ENCODE measurements around the gene PCDH19. TPM values are rescaled to one million over a fixed set of nuclear protein-coding genes. Genes with fewer than 3 reads are reported as not detected.
A peak's percentile ranks its signal among the peaks of the same experiment; 100 is the strongest.

PCDH19 gene
- total and polyA plus RNA-seq, 12 donors, result 0.15 to 1.8 (median 0.63) TPM

DNA sequence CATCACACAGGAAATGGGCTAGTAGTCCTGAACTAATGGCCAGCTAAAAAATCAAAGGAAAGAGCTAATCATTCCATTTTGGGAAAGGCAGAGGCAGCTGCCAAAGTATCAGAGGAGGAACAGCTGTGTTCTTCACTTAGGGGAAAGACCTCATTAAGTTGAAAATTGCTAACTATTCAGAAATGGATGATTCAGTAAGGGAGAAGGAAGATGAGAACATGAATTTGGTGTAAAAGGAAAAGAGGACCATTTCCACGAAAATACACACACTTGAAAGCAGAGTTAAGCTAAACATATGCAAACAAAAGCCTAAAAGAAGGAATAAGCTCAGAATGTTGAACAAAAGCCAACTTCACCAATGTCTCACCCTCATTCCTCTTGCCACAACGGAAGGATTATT is 90.4 kb downstream of the PCDH19 start:
- 39 to 49% methylated on average over 2 of the region's 2 CpGs for WGBS, 2 donors
- intact Hi-C loops (cut with DNase I), result no loop called here
- TF ChIP-seq, protein P1, sequence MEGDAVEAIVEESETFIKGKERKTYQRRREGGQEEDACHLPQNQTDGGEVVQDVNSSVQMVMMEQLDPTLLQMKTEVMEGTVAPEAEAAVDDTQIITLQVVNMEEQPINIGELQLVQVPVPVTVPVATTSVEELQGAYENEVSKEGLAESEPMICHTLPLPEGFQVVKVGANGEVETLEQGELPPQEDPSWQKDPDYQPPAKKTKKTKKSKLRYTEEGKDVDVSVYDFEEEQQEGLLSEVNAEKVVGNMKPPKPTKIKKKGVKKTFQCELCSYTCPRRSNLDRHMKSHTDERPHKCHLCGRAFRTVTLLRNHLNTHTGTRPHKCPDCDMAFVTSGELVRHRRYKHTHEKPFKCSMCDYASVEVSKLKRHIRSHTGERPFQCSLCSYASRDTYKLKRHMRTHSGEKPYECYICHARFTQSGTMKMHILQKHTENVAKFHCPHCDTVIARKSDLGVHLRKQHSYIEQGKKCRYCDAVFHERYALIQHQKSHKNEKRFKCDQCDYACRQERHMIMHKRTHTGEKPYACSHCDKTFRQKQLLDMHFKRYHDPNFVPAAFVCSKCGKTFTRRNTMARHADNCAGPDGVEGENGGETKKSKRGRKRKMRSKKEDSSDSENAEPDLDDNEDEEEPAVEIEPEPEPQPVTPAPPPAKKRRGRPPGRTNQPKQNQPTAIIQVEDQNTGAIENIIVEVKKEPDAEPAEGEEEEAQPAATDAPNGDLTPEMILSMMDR (IDR thresholded peaks at IDR 0.05), result no peak
- no peak overlapping the region for H3K4me3 ChIP-seq
- peaks cover 0 to 3% (median 0%) of the 10 kb centered on the region in 9 donors for H3K4me1 ChIP-seq
- peaks cover 0 to 18% (median 0%) of the 10 kb centered on the region in 7 donors for H3K27me3 ChIP-seq
- no peak overlapping the region for H3K27ac ChIP-seq
- no peaks in the 10 kb centered on the region for H3K9me3 ChIP-seq
- no peak for ATAC-seq
- DNase-seq, result no peak
- no peaks in the 10 kb centered on the region for H3K36me3 ChIP-seq

DNA sequence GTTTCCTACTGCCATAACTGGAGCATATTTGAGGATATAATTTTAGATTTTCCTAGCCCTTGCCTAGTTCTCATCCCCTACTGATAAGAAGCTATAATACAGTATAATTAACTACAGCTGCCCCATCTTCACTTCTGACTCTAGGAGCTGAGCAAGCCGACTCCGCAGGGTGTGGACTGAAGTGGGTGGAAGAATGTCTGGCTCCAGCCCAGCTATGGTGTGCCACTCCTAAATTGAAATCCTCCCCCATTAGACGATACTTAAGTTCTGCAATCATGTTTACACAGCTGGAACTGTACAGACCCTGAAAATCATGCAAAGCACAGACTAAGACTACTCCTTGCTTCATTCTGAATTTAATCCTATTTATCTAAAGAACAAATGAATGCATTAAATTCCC is 93.1 kb downstream of the PCDH19 start:
- peak in 1 of 2 donors; percentile 4 for DNase-seq
- no peaks in the 10 kb centered on the region for H3K9me3 ChIP-seq
- H3K27me3 ChIP-seq, result peaks cover 0 to 13% (median 0%) of the 10 kb centered on the region in 7 donors
- ATAC-seq, result peak in 5 of 8 donors; percentile 20 to 56 (median 41)
- intact Hi-C loops (cut with DNase I), result no loop called here
- no peak overlapping the region for H3K4me3 ChIP-seq
- no peaks in the 10 kb centered on the region for H3K36me3 ChIP-seq
- no peak overlapping the region for H3K27ac ChIP-seq
- H3K4me1 ChIP-seq, result peaks cover 0 to 3% (median 0%) of the 10 kb centered on the region in 9 donors
- 19 to 21% methylated on average over 3 of the region's 3 CpGs for WGBS, 2 donors
- TF ChIP-seq, protein P1 (IDR thresholded peaks at IDR 0.05), result no peak

DNA sequence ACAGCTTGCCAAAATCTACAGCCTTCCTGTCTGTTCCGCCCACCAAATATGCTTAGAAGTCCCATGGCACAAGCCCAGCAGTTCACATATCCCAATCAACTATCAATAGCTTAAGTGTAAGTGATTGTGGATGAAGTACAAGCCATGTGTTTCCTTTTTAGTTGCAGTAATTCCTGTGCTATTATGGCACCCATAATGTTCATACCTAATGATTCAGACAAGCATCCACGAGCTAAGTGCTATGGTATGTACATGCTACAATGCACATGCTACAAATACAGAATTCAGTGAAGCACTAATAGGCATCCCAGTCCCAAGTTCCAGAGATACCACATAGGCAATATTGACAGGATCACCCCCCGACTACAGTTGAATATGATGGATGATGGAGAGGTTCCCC is 94.5 kb downstream of the PCDH19 start:
- Histone ChIP-seq H3K9me3 (no peaks in the 10 kb centered on the region), H3K4me3 (no peak overlapping the region), H3K4me1 (peaks cover 0 to 3% (median 0%) of the 10 kb centered on the region in 9 donors), H3K27me3 (peaks cover 0 to 13% (median 0%) of the 10 kb centered on the region in 7 donors), H3K27ac (no peak overlapping the region), H3K36me3 (no peaks in the 10 kb centered on the region)
- no peak for ATAC-seq
- TF ChIP-seq, protein P1 (IDR thresholded peaks at IDR 0.05), result no peak
- DNase-seq, result no peak
- intact Hi-C loops (cut with DNase I), result no loop called here
- WGBS, 2 donors, result 74 to 81% methylated on average over 3 of the region's 3 CpGs

DNA sequence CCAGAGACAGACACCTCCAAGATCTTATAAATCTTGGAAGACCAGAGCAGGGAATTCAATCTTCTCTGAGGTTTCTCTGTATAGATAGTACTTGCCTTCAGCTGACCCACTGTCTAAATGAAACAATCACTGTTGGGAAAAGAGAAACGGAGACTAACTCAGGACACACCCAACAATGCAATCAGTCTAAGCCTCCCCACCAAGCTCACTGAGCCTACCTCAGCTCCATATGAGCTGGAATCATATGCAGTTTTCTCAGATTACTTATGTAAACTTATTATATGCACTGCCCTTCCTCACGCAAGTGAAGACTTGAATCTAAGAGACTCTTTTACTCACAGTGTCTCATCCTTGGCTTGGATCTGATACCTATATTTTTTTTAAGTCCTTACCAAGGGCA is 110.5 kb downstream of the PCDH19 start:
- 81 to 94% methylated on average over 2 of the region's 2 CpGs for WGBS, 2 donors
- TF ChIP-seq, protein P1 (IDR thresholded peaks at IDR 0.05), result no peak
- H3K27ac ChIP-seq, result no peak overlapping the region
- no peaks in the 10 kb centered on the region for H3K9me3 ChIP-seq
- intact Hi-C loops (cut with DNase I), result no loop called here
- H3K36me3 ChIP-seq, result no peaks in the 10 kb centered on the region
- H3K4me1 ChIP-seq, result no peaks in the 10 kb centered on the region
- no peak for ATAC-seq
- H3K27me3 ChIP-seq, result peaks cover 0 to 49% (median 0%) of the 10 kb centered on the region in 7 donors
- DNase-seq, result no peak
- H3K4me3 ChIP-seq, result no peak overlapping the region
